Measurements from ENCODE around the gene NUTM2F. TPM values are rescaled to one million over a fixed set of nuclear protein-coding genes. Genes with fewer than 3 reads are reported as not detected.

Gene NUTM2F
- total RNA-seq, 1 donor from 2014 or later, result not detected

Other genes starting within 250 kb of the NUTM2F start
- 13.9 TPM for gene PTPDC1, start 244.2 kb downstream of the NUTM2F start, total RNA-seq
- 9.4 TPM for gene ZNF169, start 69.3 kb downstream of the NUTM2F start, total RNA-seq
- gene PCAT7, start 226.4 kb upstream of the NUTM2F start, total RNA-seq, result not detected